OCI-LY1 (cell line): ENCODE data around the gene GSTM1.

ENCODE experiments used
- H2AFZ ChIP-seq: fragments of 200-600 bp; sonication (generic), shearing (Covaris generic); 2 replicates; pipeline ENCODE4 v1.6.0; 2014; ENCODE audit warnings: antibody characterized with exemption, mild to moderate bottlenecking, low read length
- H3F3A ChIP-seq: fragments of 200-600 bp; sonication (generic), shearing (Covaris generic); 2 replicates; pipeline ENCODE4 v1.6.0; 2014; ENCODE audit warnings: mild to moderate bottlenecking, antibody characterized with exemption, low read length, moderate library complexity; ENCODE audit not compliant: insufficient read depth
- H3K27ac ChIP-seq: fragments of 200-600 bp; sonication (generic); 2 replicates; pipeline ENCODE4 v1.5.1; 2014; ENCODE audit warnings: low read length, mixed run types, mild to moderate bottlenecking, low read depth; ENCODE audit not compliant: poor library complexity, severe bottlenecking
- H3K27me3 ChIP-seq: fragments of 200-600 bp; sonication (generic); 2 replicates; pipeline ENCODE4 v1.6.0; 2014; ENCODE audit warnings: antibody characterized with exemption, mild to moderate bottlenecking, low read length, moderate library complexity; ENCODE audit not compliant: insufficient read depth
- H3K36me3 ChIP-seq: fragments of 200-600 bp; sonication (generic); 2 replicates; pipeline ENCODE4 v1.6.1; 2014; ENCODE audit warnings: mild to moderate bottlenecking, antibody characterized with exemption, low read length, moderate library complexity, mixed read lengths; ENCODE audit not compliant: insufficient read depth
- H3K4me1 ChIP-seq: fragments of 200-600 bp; sonication (generic); 2 replicates; pipeline ENCODE4 v1.5.1; 2014; ENCODE audit warnings: mild to moderate bottlenecking, low read length, moderate library complexity; ENCODE audit not compliant: insufficient read depth, severe bottlenecking
- H3K4me2 ChIP-seq: fragments of 200-600 bp; sonication (generic), shearing (Covaris generic); 2 replicates; pipeline ENCODE4 v1.6.1; 2014; ENCODE audit warnings: low read length
- H3K4me3 ChIP-seq: fragments of 200-600 bp; sonication (generic); 2 replicates; pipeline ENCODE4 v1.5.1; 2014; ENCODE audit warnings: low read length, low read depth, mild to moderate bottlenecking, mixed read lengths; ENCODE audit not compliant: poor library complexity, severe bottlenecking
- H3K79me2 ChIP-seq: fragments of 200-600 bp; shearing (Covaris generic); 2 replicates; pipeline ENCODE4 v1.6.1; 2016; ENCODE audit warnings: mixed run types, low read length, mixed read lengths; ENCODE audit not compliant: insufficient read depth
- H3K9ac ChIP-seq: fragments of 200-600 bp; sonication (generic), shearing (Covaris generic); 2 replicates; pipeline ENCODE4 v1.6.1; 2014; ENCODE audit warnings: mild to moderate bottlenecking, low read length, mixed read lengths
- H3K9me2 ChIP-seq: fragments of 200-600 bp; sonication (generic), shearing (Covaris generic); 2 replicates; pipeline ENCODE4 v1.6.1; 2014; ENCODE audit warnings: low read depth, mild to moderate bottlenecking, low read length, mixed read lengths
- H3K9me3 ChIP-seq: fragments of 200-600 bp; shearing (Covaris generic); 2 replicates; pipeline ENCODE4 v1.6.1; 2014; ENCODE audit warnings: low read length, mixed read lengths
- H4K20me1 ChIP-seq: fragments of 200-600 bp; sonication (generic), shearing (Covaris generic); 2 replicates; pipeline ENCODE4 v1.6.0; 2016; ENCODE audit warnings: mild to moderate bottlenecking, low read length; ENCODE audit not compliant: insufficient read depth
- CTCF ChIP-seq: fragments of 200-600 bp; sonication (generic), shearing (Covaris generic); IDR thresholded peaks from 2 replicates; pipeline ENCODE4 v1.5.1; 2017; ENCODE audit warnings: mild to moderate bottlenecking, antibody characterized with exemption, low read length, moderate library complexity, mixed read lengths
- EZH2 ChIP-seq: fragments of 200-600 bp; sonication (generic), shearing (Covaris generic); IDR thresholded peaks from 2 replicates; pipeline ENCODE4 v1.8.0; 2017; ENCODE audit warnings: borderline replicate concordance, mixed run types, mild to moderate bottlenecking, antibody characterized with exemption, low read length, moderate library complexity, mixed read lengths

Gene GSTM1

GRCh38 chr1:109733236-109733870 is 45.7 kb downstream of the GSTM1 start:
- Histone ChIP-seq H3K4me3 (no peak overlapping the region), H3K9ac (no peak overlapping the region), H3K9me3 (no peaks in the 10 kb centered on the region), H3K4me2 (no peak overlapping the region), H2AFZ (no peak overlapping the region), H3K27me3 (0 out of 2 replicates have a peak, but pooled peaks cover 6% of the 10 kb centered on the region), H3K27ac (no peak overlapping the region), H4K20me1 (no peaks in the 10 kb centered on the region), H3K9me2 (no peaks in the 10 kb centered on the region), H3K36me3 (no peaks in the 10 kb centered on the region), H3F3A (no peaks in the 10 kb centered on the region), H3K79me2 (no peaks in the 10 kb centered on the region), H3K4me1 (no peaks in the 10 kb centered on the region)
- no peak for TF ChIP-seq CTCF
- TF ChIP-seq EZH2: no peak

- Histone ChIP-seq H3K9me3 (no peaks in the 10 kb centered on the region), H3K9me2 (no peaks in the 10 kb centered on the region), H3K4me3 (peak overlapping the region; percentile 36), H3K79me2 (no peaks in the 10 kb centered on the region), H3K4me1 (no peaks in the 10 kb centered on the region), H3F3A (no peaks in the 10 kb centered on the region), H3K36me3 (no peaks in the 10 kb centered on the region), H3K27ac (no peak overlapping the region), H4K20me1 (no peaks in the 10 kb centered on the region), H3K27me3 (no peaks in the 10 kb centered on the region), H3K4me2 (peak overlapping the region; percentile 39; the same call in 1 of the 2 replicates), H2AFZ (no peak overlapping the region), H3K9ac (no peak overlapping the region)
- TF ChIP-seq EZH2 (no peak), CTCF (no peak)
Measured at GRCh38 chr1:109739738-109740614, 52.4 kb downstream of the GSTM1 start.

- Histone ChIP-seq H3K36me3 (no peaks in the 10 kb centered on the region), H3K27me3 (no peaks in the 10 kb centered on the region), H3K4me3 (peak within 1 kb of the TSS; percentile 36), H3K27ac (no peak within 1 kb of the TSS), H3K9me3 (no peaks in the 10 kb centered on the region), H3K4me2 (peak within 1 kb of the TSS; percentile 39; the same call in 1 of the 2 replicates), H3K79me2 (no peaks in the 10 kb centered on the region), H3K9me2 (no peaks in the 10 kb centered on the region), H3K4me1 (no peaks in the 10 kb centered on the region), H2AFZ (no peak within 1 kb of the TSS), H3K9ac (no peak within 1 kb of the TSS), H4K20me1 (no peaks in the 10 kb centered on the region), H3F3A (no peaks in the 10 kb centered on the region)
- no peak for TF ChIP-seq CTCF
- TF ChIP-seq EZH2: no peak
Measured at GRCh38 chr1:109740615-109741373, 53.2 kb downstream of the GSTM1 start, which contains the start of gene GSTM3. Gene GSTM3, minus strand, starts transcription at chr1:109741038. Its CDS starts 751 bp downstream, at chr1:109740287.
